ENCODE results near the gene S100A2. TPM values are rescaled to one million over a fixed set of nuclear protein-coding genes. Genes with fewer than 3 reads are reported as not detected.

S100A2 gene
- polyA plus RNA-seq (2013, experiment 1 of 2) = 1.9 TPM
- polyA plus RNA-seq (2013, experiment 2 of 2) = 2.1 TPM

- Histone ChIP-seq H3K4me3 (ENCODE audit: low read length) (no peak within 1 kb of the TSS), H4K5ac (ENCODE audit: low read length) (no peak within 1 kb of the TSS), H3K27ac (ENCODE audit: low read depth, low read length) (no peak within 1 kb of the TSS), H3K4ac (ENCODE audit: low read depth, low read length) (peak within 1 kb of the TSS; percentile 83), H3K9ac (ENCODE audit: low read length) (peak within 1 kb of the TSS; percentile 50), H2BK15ac (replicated peaks; ENCODE audit: low read depth) (no peak within 1 kb of the TSS), H3K79me2 (ENCODE audit: control insufficient read depth, insufficient read depth, low read length) (no peaks in the 10 kb centered on the region), H2AK5ac (ENCODE audit: low read length) (peak within 1 kb of the TSS; percentile 90), H3K56ac (ENCODE audit: low read length) (peak within 1 kb of the TSS; percentile 84), H2BK120ac (ENCODE audit: low read depth, low read length) (no peak within 1 kb of the TSS), H3K36me3 (ENCODE audit: control insufficient read depth, insufficient read depth, low read length) (no peaks in the 10 kb centered on the region), H4K8ac (ENCODE audit: low read depth, low read length) (no peak within 1 kb of the TSS), H3K4me1 (ENCODE audit: control insufficient read depth, low read depth, low read length) (peaks cover 10% of the 10 kb centered on the region), H3K27me3 (ENCODE audit: insufficient read depth, low read length, poor library complexity) (no peaks in the 10 kb centered on the region), H3K18ac (ENCODE audit: low read length) (peak within 1 kb of the TSS; percentile 19), H3K23ac (ENCODE audit: low read length) (no peak within 1 kb of the TSS), H3K79me1 (ENCODE audit: low read length) (no peaks in the 10 kb centered on the region), H2BK5ac (ENCODE audit: low read length) (peak within 1 kb of the TSS; percentile 92), H3K4me2 (ENCODE audit: low read length) (no peak within 1 kb of the TSS)
- WGBS (ENCODE audit: extremely low coverage, insufficient coverage, low lambda C conversion rate) = no CpG with 5 or more reads among the region's 8 CpGs
- DNase-seq = peak; percentile 51
Measured at GRCh38 chr1:153565529-153566374, at the start of gene S100A2. Gene S100A2 (minus strand): TSS chr1:153565844. CDS start chr1:153563877, 1,967 bp downstream.

- Histone ChIP-seq H4K8ac (ENCODE audit: low read depth, low read length) (no peak overlapping the region), H3K4me2 (ENCODE audit: low read length) (no peak overlapping the region), H2BK15ac (replicated peaks; ENCODE audit: low read depth) (no peak overlapping the region), H3K27me3 (ENCODE audit: insufficient read depth, low read length, poor library complexity) (no peaks in the 10 kb centered on the region), H3K18ac (ENCODE audit: low read length) (no peak overlapping the region), H2BK120ac (ENCODE audit: low read depth, low read length) (no peak overlapping the region), H4K5ac (ENCODE audit: low read length) (no peak overlapping the region), H3K9ac (ENCODE audit: low read length) (no peak overlapping the region), H3K79me1 (ENCODE audit: low read length) (no peaks in the 10 kb centered on the region), H2AK5ac (ENCODE audit: low read length) (no peak overlapping the region), H3K36me3 (ENCODE audit: control insufficient read depth, insufficient read depth, low read length) (no peaks in the 10 kb centered on the region), H3K4ac (ENCODE audit: low read depth, low read length) (no peak overlapping the region), H3K27ac (ENCODE audit: low read depth, low read length) (no peak overlapping the region), H2BK5ac (ENCODE audit: low read length) (no peak overlapping the region), H3K4me3 (ENCODE audit: low read length) (no peak overlapping the region), H3K79me2 (ENCODE audit: control insufficient read depth, insufficient read depth, low read length) (no peaks in the 10 kb centered on the region), H3K23ac (ENCODE audit: low read length) (no peak overlapping the region), H3K4me1 (ENCODE audit: control insufficient read depth, low read depth, low read length) (peaks cover 3% of the 10 kb centered on the region), H3K56ac (ENCODE audit: low read length) (peak overlapping the region; percentile 66)
- DNase-seq = no peak
- WGBS (ENCODE audit: extremely low coverage, insufficient coverage, low lambda C conversion rate) = no CpG with 5 or more reads among the region's 2 CpGs
Measured at GRCh38 chr1:153615406-153615805, 49.8 kb upstream of the S100A2 start.

GRCh38 chr1:153614906-153615305 is 49.3 kb upstream of the S100A2 start:
- H3K79me2 ChIP-seq (ENCODE audit: control insufficient read depth, insufficient read depth, low read length) = no peaks in the 10 kb centered on the region
- no CpG with 5 or more reads among the region's 7 CpGs for WGBS (ENCODE audit: extremely low coverage, insufficient coverage, low lambda C conversion rate)

GRCh38 chr1:153614189-153614900 is 48.7 kb upstream of the S100A2 start:
- H2AK5ac ChIP-seq (ENCODE audit: low read length) = no peak overlapping the region
- H3K79me2 ChIP-seq (ENCODE audit: control insufficient read depth, insufficient read depth, low read length) = no peaks in the 10 kb centered on the region
- no peak overlapping the region for H3K23ac ChIP-seq (ENCODE audit: low read length)
- no peaks in the 10 kb centered on the region for H3K27me3 ChIP-seq (ENCODE audit: insufficient read depth, low read length, poor library complexity)
- H3K4me2 ChIP-seq (ENCODE audit: low read length) = no peak overlapping the region
- peaks cover 3% of the 10 kb centered on the region for H3K4me1 ChIP-seq (ENCODE audit: control insufficient read depth, low read depth, low read length)
- H2BK15ac ChIP-seq (replicated peaks; ENCODE audit: low read depth) = no peak overlapping the region
- H3K56ac ChIP-seq (ENCODE audit: low read length) = no peak overlapping the region
- no peaks in the 10 kb centered on the region for H3K79me1 ChIP-seq (ENCODE audit: low read length)
- H3K9ac ChIP-seq (ENCODE audit: low read length) = no peak overlapping the region
- no peak overlapping the region for H3K4ac ChIP-seq (ENCODE audit: low read depth, low read length)
- no peak overlapping the region for H3K4me3 ChIP-seq (ENCODE audit: low read length)
- no peak overlapping the region for H2BK5ac ChIP-seq (ENCODE audit: low read length)
- no peak overlapping the region for H4K8ac ChIP-seq (ENCODE audit: low read depth, low read length)
- no peak overlapping the region for H3K18ac ChIP-seq (ENCODE audit: low read length)
- no CpG with 5 or more reads among the region's 2 CpGs for WGBS (ENCODE audit: extremely low coverage, insufficient coverage, low lambda C conversion rate)
- no peaks in the 10 kb centered on the region for H3K36me3 ChIP-seq (ENCODE audit: control insufficient read depth, insufficient read depth, low read length)
- DNase-seq = no peak
- H3K27ac ChIP-seq (ENCODE audit: low read depth, low read length) = no peak overlapping the region
- H4K5ac ChIP-seq (ENCODE audit: low read length) = no peak overlapping the region
- no peak overlapping the region for H2BK120ac ChIP-seq (ENCODE audit: low read depth, low read length)

More at GRCh38 chr1:153614906-153615305, 49.3 kb upstream of the S100A2 start:
- Histone ChIP-seq H3K23ac (ENCODE audit: low read length) (no peak overlapping the region), H3K4ac (ENCODE audit: low read depth, low read length) (no peak overlapping the region), H3K79me1 (ENCODE audit: low read length) (no peaks in the 10 kb centered on the region), H2BK5ac (ENCODE audit: low read length) (no peak overlapping the region), H3K4me2 (ENCODE audit: low read length) (no peak overlapping the region), H2AK5ac (ENCODE audit: low read length) (no peak overlapping the region), H4K5ac (ENCODE audit: low read length) (no peak overlapping the region), H3K9ac (ENCODE audit: low read length) (no peak overlapping the region), H3K4me3 (ENCODE audit: low read length) (no peak overlapping the region), H4K8ac (ENCODE audit: low read depth, low read length) (no peak overlapping the region), H2BK120ac (ENCODE audit: low read depth, low read length) (no peak overlapping the region), H2BK15ac (replicated peaks; ENCODE audit: low read depth) (no peak overlapping the region), H3K18ac (ENCODE audit: low read length) (no peak overlapping the region), H3K36me3 (ENCODE audit: control insufficient read depth, insufficient read depth, low read length) (no peaks in the 10 kb centered on the region), H3K56ac (ENCODE audit: low read length) (no peak overlapping the region), H3K27me3 (ENCODE audit: insufficient read depth, low read length, poor library complexity) (no peaks in the 10 kb centered on the region), H3K27ac (ENCODE audit: low read depth, low read length) (no peak overlapping the region), H3K4me1 (ENCODE audit: control insufficient read depth, low read depth, low read length) (peaks cover 3% of the 10 kb centered on the region)
- no peak for DNase-seq

GRCh38 chr1:153613406-153613805 is 47.8 kb upstream of the S100A2 start:
- Histone ChIP-seq H2BK5ac (ENCODE audit: low read length) (no peak overlapping the region), H3K4me2 (ENCODE audit: low read length) (no peak overlapping the region), H2BK120ac (ENCODE audit: low read depth, low read length) (no peak overlapping the region), H2BK15ac (replicated peaks; ENCODE audit: low read depth) (no peak overlapping the region), H3K18ac (ENCODE audit: low read length) (no peak overlapping the region), H3K27me3 (ENCODE audit: insufficient read depth, low read length, poor library complexity) (no peaks in the 10 kb centered on the region), H3K23ac (ENCODE audit: low read length) (no peak overlapping the region), H3K4me3 (ENCODE audit: low read length) (no peak overlapping the region), H4K8ac (ENCODE audit: low read depth, low read length) (no peak overlapping the region), H3K56ac (ENCODE audit: low read length) (peak overlapping the region; percentile 31), H3K79me2 (ENCODE audit: control insufficient read depth, insufficient read depth, low read length) (no peaks in the 10 kb centered on the region), H4K5ac (ENCODE audit: low read length) (no peak overlapping the region), H3K27ac (ENCODE audit: low read depth, low read length) (no peak overlapping the region), H3K4ac (ENCODE audit: low read depth, low read length) (no peak overlapping the region), H3K36me3 (ENCODE audit: control insufficient read depth, insufficient read depth, low read length) (no peaks in the 10 kb centered on the region), H2AK5ac (ENCODE audit: low read length) (no peak overlapping the region), H3K9ac (ENCODE audit: low read length) (no peak overlapping the region), H3K4me1 (ENCODE audit: control insufficient read depth, low read depth, low read length) (peaks cover 7% of the 10 kb centered on the region), H3K79me1 (ENCODE audit: low read length) (no peaks in the 10 kb centered on the region)
- no CpG with 5 or more reads among the region's 5 CpGs for WGBS (ENCODE audit: extremely low coverage, insufficient coverage, low lambda C conversion rate)
- no peak for DNase-seq
